ENCODE data around the gene RASL12. TPM values are rescaled to one million over a fixed set of nuclear protein-coding genes. Genes with fewer than 3 reads are reported as not detected.

RASL12 gene
- polyA plus RNA-seq, 1 experiment: 11.4 TPM

- no peak overlapping the region for H3K27ac ChIP-seq (ENCODE audit: low read depth, low read length)
- ChIA-PET POLR2A (interaction anchor here (0.5 to 0.6 kb wide), 3 partner anchors 10 to 54 kb away, joined by 3 to 8 read pairs (median 7); no protein-coding TSS in a partner anchor), CTCF (interaction anchor here (0.7 to 4.1 kb wide), 5 partner anchors 12 to 33 kb away, joined by 3 to 27 read pairs (median 4); no protein-coding TSS in a partner anchor)
Measured at GRCh38 chr15:65066635-65067316, 1.0 kb downstream of the RASL12 start.

GRCh38 chr15:65066001-65066634 lies 1.7 kb downstream of the RASL12 start:
- no peak overlapping the region for H3K27ac ChIP-seq (ENCODE audit: low read depth, low read length)
- H3K27me3 ChIP-seq (ENCODE audit: control insufficient read depth, insufficient read depth, low read length): peaks cover 9% of the 10 kb centered on the region
- TF ChIP-seq CTCF (IDR thresholded peaks at IDR 0.05; ENCODE audit: low read depth, low read length): no peak
- no peaks in the 10 kb centered on the region for H3K9me3 ChIP-seq (ENCODE audit: control insufficient read depth, insufficient read depth, low read length)
- ChIA-PET CTCF (interaction anchor here (0.7 to 5.6 kb wide), 5 partner anchors 13 to 36 kb away, joined by 3 to 27 read pairs (median 4); no protein-coding TSS in a partner anchor), POLR2A (interaction anchor here (0.6 to 1.0 kb wide), 2 partner anchors 15 to 17 kb away, joined by 4 to 9 read pairs; no protein-coding TSS in a partner anchor)
- no peak for DNase-seq (ENCODE audit: low read depth, low spot score)
- no peak overlapping the region; the same call in 1 of the 2 replicates for H3K4me3 ChIP-seq (ENCODE audit: low read depth, low read length)

More at GRCh38 chr15:65066635-65067316, 1.0 kb downstream of the RASL12 start:
- Histone ChIP-seq H3K9me3 (ENCODE audit: control insufficient read depth, insufficient read depth, low read length) (no peaks in the 10 kb centered on the region), H3K27me3 (ENCODE audit: control insufficient read depth, insufficient read depth, low read length) (peaks cover 9% of the 10 kb centered on the region), H3K4me3 (ENCODE audit: low read depth, low read length) (peak overlapping the region; percentile 53)
- no peak for TF ChIP-seq CTCF (IDR thresholded peaks at IDR 0.05; ENCODE audit: low read depth, low read length)
- DNase-seq (ENCODE audit: low read depth, low spot score): no peak

- peaks cover 15% of the 10 kb centered on the region for H3K27me3 ChIP-seq (ENCODE audit: control insufficient read depth, insufficient read depth, low read length)
- POLR2A ChIA-PET: no interaction called here
- CTCF ChIA-PET: interaction anchor here (2.3 to 5.6 kb wide), 2 partner anchors 9 to 21 kb away, joined by 10 to 24 read pairs; no protein-coding TSS in a partner anchor
Measured at GRCh38 chr15:65062726-65063125, 5.1 kb downstream of the RASL12 start.

GRCh38 chr15:65062061-65062460 lies 5.7 kb downstream of the RASL12 start:
- Histone ChIP-seq H3K27ac (ENCODE audit: low read depth, low read length) (no peak overlapping the region), H3K9me3 (ENCODE audit: control insufficient read depth, insufficient read depth, low read length) (peaks cover 4% of the 10 kb centered on the region; the same call in 1 of the 2 replicates), H3K27me3 (ENCODE audit: control insufficient read depth, insufficient read depth, low read length) (peaks cover 13% of the 10 kb centered on the region), H3K4me3 (ENCODE audit: low read depth, low read length) (no peak overlapping the region)
- DNase-seq (ENCODE audit: low read depth, low spot score): no peak
- ChIA-PET POLR2A (no interaction called here), CTCF (interaction anchor here (2.3 to 5.6 kb wide), 2 partner anchors 8 to 21 kb away, joined by 10 to 24 read pairs; no protein-coding TSS in a partner anchor)
- no peak for TF ChIP-seq CTCF (IDR thresholded peaks at IDR 0.05; ENCODE audit: low read depth, low read length)

More at GRCh38 chr15:65062726-65063125, 5.1 kb downstream of the RASL12 start:
- DNase-seq (ENCODE audit: low read depth, low spot score): no peak
- Histone ChIP-seq H3K27ac (ENCODE audit: low read depth, low read length) (no peak overlapping the region), H3K9me3 (ENCODE audit: control insufficient read depth, insufficient read depth, low read length) (peaks cover 4% of the 10 kb centered on the region; the same call in 1 of the 2 replicates), H3K4me3 (ENCODE audit: low read depth, low read length) (no peak overlapping the region)
- no peak for TF ChIP-seq CTCF (IDR thresholded peaks at IDR 0.05; ENCODE audit: low read depth, low read length)
